Endothelial cell of umbilical vein (primary cell): Measurements from ENCODE around the gene MPPE1. TPM values are rescaled to one million over a fixed set of nuclear protein-coding genes. Genes with fewer than 3 reads are reported as not detected.

Experiments used
- BruUV-seq: library from RNA; stranded (reverse); fragments of 400-500 nt; replicated peaks from 2 replicates; lab custom pipeline; 2021; lab: Mats Ljungman, UMichigan
- CTCF ChIA-PET: fragments of 300-600, 350-600 bp; sonication (Branson Sonifier 250); formaldehyde crosslinking; loops from one replicate; lab custom pipeline; 2021; ENCODE audit warnings: antibody characterized with exemption, inconsistent platforms; lab: Charles Lee
- POLR2A ChIA-PET: fragments of 300-600, 350-600 bp; sonication (Branson Sonifier 250); formaldehyde crosslinking; loops from one replicate; lab custom pipeline; 2021; ENCODE audit warnings: antibody characterized with exemption, inconsistent platforms; lab: Charles Lee
- DNase-seq: peaks from one replicate; pipeline ENCODE4 v3.0.0-alpha.2; 2011; ENCODE audit warnings: low read depth, low spot score
- FAIRE-seq: peaks from 2 replicates; lab custom pipeline; 2011; peaks lifted over from hg19 to GRCh38; lab: Jason Lieb, UNC
- H2AFZ ChIP-seq: 2 replicates; pipeline ENCODE4 v1.6.0; 2012; ENCODE audit warnings: low read depth, low read length, control low read depth, inconsistent platforms
- H3K27ac ChIP-seq: 2 replicates; pipeline ENCODE4 v1.5.1; 2011; ENCODE audit warnings: low read depth, mild to moderate bottlenecking, control low read depth, low read length, moderate library complexity; ENCODE audit not compliant: insufficient read depth
- H3K27me3 ChIP-seq, 2 experiments: 2 replicates each; pipeline versions ENCODE4 v1.6.0 to v1.6.1; 2011; ENCODE audit warnings: low read length in 2 of 2, mixed read lengths in 1 of 2; ENCODE audit not compliant: control insufficient read depth in 2 of 2, insufficient read depth in 2 of 2
- H3K36me3 ChIP-seq, 2 experiments: 2 replicates in 1 of 2; 3 replicates in 1 of 2; pipeline ENCODE4 v1.5.1; 2011; ENCODE audit warnings: low read length in 2 of 2, mild to moderate bottlenecking in 1 of 2, moderate library complexity in 1 of 2; ENCODE audit not compliant: control insufficient read depth in 2 of 2, insufficient read depth in 2 of 2; ENCODE audit errors: extremely low read depth in 1 of 2
- H3K4me1 ChIP-seq: 3 replicates; pipeline ENCODE4 v1.5.1; 2011; ENCODE audit warnings: mild to moderate bottlenecking, low read length; ENCODE audit not compliant: control insufficient read depth, insufficient read depth; ENCODE audit errors: extremely low read depth
- H3K4me2 ChIP-seq: 2 replicates; pipeline ENCODE4 v1.6.1; 2011; ENCODE audit warnings: low read length, control low read depth, mixed read lengths; ENCODE audit not compliant: insufficient read depth
- H3K4me3 ChIP-seq, 3 experiments: fragments of 200-600 bp in 1 of 3; sonication (generic), shearing (Covaris generic) in 1 of 3; replicated peaks in 1 of 3; 2 replicates each; pipeline ENCODE4 v1.5.1; 2011 to 2016; ENCODE audit warnings: control low read depth in 3 of 3, low read length in 3 of 3, mild to moderate bottlenecking in 2 of 3, inconsistent platforms in 1 of 3, low read depth in 1 of 3, moderate library complexity in 1 of 3; ENCODE audit not compliant: insufficient read depth in 1 of 3
- H3K79me2 ChIP-seq: 2 replicates; pipeline ENCODE4 v1.6.0; 2012; ENCODE audit warnings: low read length, inconsistent platforms; ENCODE audit not compliant: control insufficient read depth, insufficient read depth
- H3K9ac ChIP-seq: replicated peaks from 2 replicates; pipeline ENCODE3; 2011; ENCODE audit warnings: low read length, control low read depth; ENCODE audit not compliant: insufficient read depth; ENCODE audit errors: extremely low read depth
- H3K9me1 ChIP-seq: replicated peaks from 3 replicates; pipeline ENCODE4 v1.6.0; 2011; ENCODE audit warnings: mild to moderate bottlenecking, low read length; ENCODE audit not compliant: control insufficient read depth, insufficient read depth; ENCODE audit errors: extremely low read depth
- H3K9me3 ChIP-seq: replicated peaks from 2 replicates; pipeline ENCODE4 v1.5.1; 2012; ENCODE audit warnings: low read length, inconsistent platforms; ENCODE audit not compliant: control insufficient read depth, insufficient read depth
- H4K20me1 ChIP-seq: replicated peaks from 2 replicates; pipeline ENCODE3; 2011; ENCODE audit warnings: mild to moderate bottlenecking, low read length; ENCODE audit not compliant: control insufficient read depth, insufficient read depth; ENCODE audit errors: extremely low read depth
- CTCF ChIP-seq, 2 donors: IDR thresholded peaks; 1 replicate in 1 of 2; 2 replicates in 1 of 2; pipeline ENCODE4 v1.5.1; 2011; ENCODE audit warnings: low read length in 2 of 2, mild to moderate bottlenecking in 2 of 2, moderate library complexity in 2 of 2, control low read depth in 1 of 2, inconsistent platforms in 1 of 2, low read depth in 1 of 2; ENCODE audit not compliant: insufficient read depth in 1 of 2; ENCODE audit errors: extremely low read depth in 1 of 2
- EZH2 ChIP-seq: IDR thresholded peaks from 2 replicates; pipeline ENCODE4 v1.6.1; 2012; ENCODE audit warnings: borderline replicate concordance, low read depth, mild to moderate bottlenecking, moderate library complexity, low read length, inconsistent platforms; ENCODE audit not compliant: severe bottlenecking
- FOS ChIP-seq: IDR thresholded peaks from 2 replicates; pipeline ENCODE4 v1.6.1; 2011; ENCODE audit warnings: mild to moderate bottlenecking, low read length, moderate library complexity, borderline replicate concordance; ENCODE audit not compliant: insufficient read depth
- GATA2 ChIP-seq: IDR thresholded peaks from 2 replicates; pipeline ENCODE4 v1.7.0; 2011; ENCODE audit warnings: low read depth, mild to moderate bottlenecking, moderate library complexity, mixed read lengths, low read length; ENCODE audit not compliant: insufficient read length, insufficient read depth
- JUN ChIP-seq: IDR thresholded peaks from 2 replicates; pipeline ENCODE4 v1.6.1; 2011; ENCODE audit warnings: borderline replicate concordance, low read depth; ENCODE audit not compliant: insufficient read length, insufficient read depth
- MAX ChIP-seq: IDR thresholded peaks from 2 replicates; pipeline ENCODE4 v1.6.1; 2011; ENCODE audit not compliant: insufficient read depth, insufficient read length
- MYC ChIP-seq: IDR thresholded peaks from one replicate; pipeline ENCODE4 v1.6.1; 2011; ENCODE audit warnings: mild to moderate bottlenecking, low read depth, low read length
- POLR2A ChIP-seq: IDR thresholded peaks from 2 replicates; pipeline ENCODE4 v1.6.1; 2012; ENCODE audit warnings: low read depth, mild to moderate bottlenecking, control low read depth, low read length
- POLR2AphosphoS5 ChIP-seq: IDR thresholded peaks from 2 replicates; pipeline ENCODE4 v1.6.1; 2012; ENCODE audit warnings: low read depth, mild to moderate bottlenecking, control low read depth, low read length, moderate library complexity; ENCODE audit not compliant: insufficient read depth
- dilution Hi-C: fragments of 300-500 bp; cut with MboI; formaldehyde crosslinking; loops from one replicate; pipeline ENCODE4 v1.15.0; 2019; ENCODE audit warnings: low sequenced_read_pairs; ENCODE audit not compliant: extremely low pct_ligation_motif_present
- intact Hi-C: fragments of 100-400 bp; cut with micrococcal nuclease; formaldehyde crosslinking; loops from one replicate; pipeline ENCODE4 v1.10.0; 2022
- polyA plus RNA-seq, 4 experiments: library from polyadenylated mRNA; depleted of rRNA in 3 of 4; stranded (reverse) in 3 of 4; unstranded in 1 of 4; fragments of >200 nt; gene quantifications; 2 replicates each; pipeline versions ENCODE4 v1.2.1 to v1.2.3, GENCODE V29; 2011 to 2012; ENCODE audit warnings: missing spikeins in 1 of 4
- total RNA-seq: library from RNA; stranded (reverse); gene quantifications from 2 replicates; pipeline ENCODE4 v1.2.3, GENCODE V29; 2021

MPPE1 gene
- total and polyA plus RNA-seq, 2 donors (not counting 3 experiments of a cell fraction or from before 2014, with no cell fraction given), result 13.4 to 30.6 TPM

DNA sequence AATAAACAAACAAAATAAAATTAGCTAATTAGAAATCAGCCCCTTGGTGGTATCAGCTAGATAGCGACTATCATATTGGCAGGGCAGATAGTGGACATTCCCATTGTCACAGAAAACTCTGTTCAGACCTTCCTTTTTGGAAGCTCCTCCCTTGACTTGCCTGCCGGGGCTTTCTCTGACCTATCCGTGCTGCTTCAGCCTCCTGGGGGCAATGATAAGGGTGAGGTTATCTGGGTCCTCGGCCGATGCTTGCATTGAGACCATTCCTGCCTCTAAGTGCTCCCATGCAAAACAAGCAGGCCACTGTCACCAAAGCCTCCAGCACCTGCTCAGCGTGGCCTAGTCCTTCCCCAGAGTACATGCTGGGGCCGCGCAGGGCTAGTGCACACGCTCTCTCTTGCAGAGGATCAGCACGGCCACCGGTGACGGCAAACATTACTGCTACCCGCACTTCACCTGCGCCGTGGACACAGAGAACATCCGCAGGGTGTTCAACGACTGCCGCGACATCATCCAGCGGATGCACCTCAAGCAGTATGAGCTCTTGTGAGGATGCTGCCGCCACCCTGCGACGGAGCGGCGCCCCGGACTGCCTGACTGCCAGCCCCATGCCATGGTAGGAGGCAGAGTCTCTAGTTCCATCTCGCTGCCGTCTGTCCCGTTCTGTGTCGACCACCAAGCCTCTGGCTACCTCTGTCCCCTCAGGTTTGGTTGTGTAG, 27.4 kb downstream of the MPPE1 start:
- CTCF ChIA-PET, result no interaction called here
- Histone ChIP-seq H3K27me3 (no peaks in the 10 kb centered on the region), H3K4me3 (no peak overlapping the region), H2AFZ (no peak overlapping the region), H4K20me1 (no peaks in the 10 kb centered on the region), H3K27ac (no peak overlapping the region), H3K4me1 (no peaks in the 10 kb centered on the region), H3K79me2 (no peaks in the 10 kb centered on the region), H3K36me3 (no peaks in the 10 kb centered on the region), H3K9me1 (no peaks in the 10 kb centered on the region), H3K9me3 (no peaks in the 10 kb centered on the region), H3K9ac (no peak overlapping the region), H3K4me2 (no peak overlapping the region)
- intact Hi-C loops (no loop called here), dilution Hi-C loops (no loop called here)
- DNase-seq, result no peak
- TF ChIP-seq FOS (no peak), POLR2A (no peak), CTCF (IDR thresholded peaks at IDR 0.05; ENCODE audit: extremely low read depth in 1 of 2, insufficient read depth in 1 of 2, low read depth in 1 of 2, low read length in 2 of 2) (no peak), GATA2 (no peak), MAX (no peak), EZH2 (no peak), MYC (no peak), POLR2AphosphoS5 (no peak), JUN (no peak)
- no peak for FAIRE-seq
- no TSS peak for BruUV-seq
- POLR2A ChIA-PET, result no interaction called here
